ENCODE results near the gene ZBTB8OS. TPM values are rescaled to one million over a fixed set of nuclear protein-coding genes. Genes with fewer than 3 reads are reported as not detected.
"Not testable (repeated sequence)": the region's sequence is repeated elsewhere in the genome, so short reads cannot be mapped to it uniquely, and the experiment has no call there.

The ZBTB8OS gene
- total RNA-seq, 2 donors from 2014 or later: 23.9 to 34.4 TPM

DNA sequence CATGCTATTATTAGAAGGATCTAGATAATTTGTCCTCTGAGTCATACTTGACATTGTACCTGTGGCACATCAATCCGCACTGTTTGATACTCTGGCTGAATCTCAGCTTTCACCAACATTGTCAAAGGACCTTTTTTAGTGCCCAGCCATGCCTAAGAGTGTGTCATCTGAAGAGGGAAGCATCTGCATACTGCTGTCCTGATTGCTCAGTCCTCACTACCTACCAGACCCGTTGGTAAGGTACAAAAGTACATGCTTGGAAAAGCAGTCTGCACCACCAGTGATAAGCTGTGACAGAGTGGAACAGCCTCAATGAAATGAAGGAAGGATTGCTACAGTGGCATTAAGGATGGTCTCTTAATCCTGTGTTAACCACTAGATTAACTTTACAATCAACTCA lies 35.1 kb upstream of the ZBTB8OS start:
- Histone ChIP-seq H3K4me3 (no peak overlapping the region), H3K4me1 (peaks cover 0 to 38% of the 10 kb centered on the region in 2 donors), H3K27ac (peak overlapping the region in 1 of 2 donors; percentile 42), H3K36me3 (peaks cover 28% of the 10 kb centered on the region), H3K27me3 (no peaks in the 10 kb centered on the region), H3K9me3 (no peaks in the 10 kb centered on the region)
- DNase-seq (ENCODE audit: low spot score): no peak
- TF ChIP-seq, protein P1, sequence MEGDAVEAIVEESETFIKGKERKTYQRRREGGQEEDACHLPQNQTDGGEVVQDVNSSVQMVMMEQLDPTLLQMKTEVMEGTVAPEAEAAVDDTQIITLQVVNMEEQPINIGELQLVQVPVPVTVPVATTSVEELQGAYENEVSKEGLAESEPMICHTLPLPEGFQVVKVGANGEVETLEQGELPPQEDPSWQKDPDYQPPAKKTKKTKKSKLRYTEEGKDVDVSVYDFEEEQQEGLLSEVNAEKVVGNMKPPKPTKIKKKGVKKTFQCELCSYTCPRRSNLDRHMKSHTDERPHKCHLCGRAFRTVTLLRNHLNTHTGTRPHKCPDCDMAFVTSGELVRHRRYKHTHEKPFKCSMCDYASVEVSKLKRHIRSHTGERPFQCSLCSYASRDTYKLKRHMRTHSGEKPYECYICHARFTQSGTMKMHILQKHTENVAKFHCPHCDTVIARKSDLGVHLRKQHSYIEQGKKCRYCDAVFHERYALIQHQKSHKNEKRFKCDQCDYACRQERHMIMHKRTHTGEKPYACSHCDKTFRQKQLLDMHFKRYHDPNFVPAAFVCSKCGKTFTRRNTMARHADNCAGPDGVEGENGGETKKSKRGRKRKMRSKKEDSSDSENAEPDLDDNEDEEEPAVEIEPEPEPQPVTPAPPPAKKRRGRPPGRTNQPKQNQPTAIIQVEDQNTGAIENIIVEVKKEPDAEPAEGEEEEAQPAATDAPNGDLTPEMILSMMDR (IDR thresholded peaks at IDR 0.05): no peak

DNA sequence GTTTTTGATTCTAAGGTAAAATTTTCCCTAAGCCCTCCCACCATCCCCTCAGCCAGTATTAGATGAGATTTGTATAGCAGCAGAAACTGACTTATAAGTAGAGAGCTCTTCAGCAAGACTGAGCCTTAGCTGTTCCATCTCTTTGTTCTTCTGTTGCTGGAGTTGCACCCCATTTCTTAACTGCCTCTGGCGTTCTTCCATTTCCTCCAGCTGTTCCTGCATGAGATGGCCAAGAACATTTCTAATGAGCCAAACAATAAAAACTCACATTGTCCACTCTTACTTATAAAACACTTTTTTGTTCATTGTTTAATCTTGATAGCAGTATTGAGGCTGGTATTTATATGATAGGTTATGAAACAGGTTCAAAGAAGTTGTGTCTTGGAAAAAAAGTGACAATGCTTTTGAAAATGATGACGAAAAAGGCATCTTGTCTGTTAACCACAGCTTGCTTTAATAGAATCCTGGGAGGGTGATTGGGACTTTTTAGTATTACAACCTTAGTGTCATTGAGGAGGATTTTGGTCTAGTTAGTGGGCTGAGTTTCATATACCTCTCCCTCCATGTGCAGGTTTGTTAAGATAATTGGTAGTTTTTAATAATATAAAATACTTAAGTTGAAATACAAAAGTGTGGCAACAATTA lies 33.9 kb upstream of the ZBTB8OS start:
- Histone ChIP-seq H3K9me3 (no peaks in the 10 kb centered on the region), H3K4me1 (peaks cover 0 to 38% of the 10 kb centered on the region in 2 donors), H3K4me3 (no peak overlapping the region), H3K27ac (peak overlapping the region; percentile 38 to 42), H3K27me3 (no peaks in the 10 kb centered on the region), H3K36me3 (peaks cover 38% of the 10 kb centered on the region)
- DNase-seq (ENCODE audit: low spot score): no peak
- TF ChIP-seq, protein P1 (IDR thresholded peaks at IDR 0.05): no peak

DNA sequence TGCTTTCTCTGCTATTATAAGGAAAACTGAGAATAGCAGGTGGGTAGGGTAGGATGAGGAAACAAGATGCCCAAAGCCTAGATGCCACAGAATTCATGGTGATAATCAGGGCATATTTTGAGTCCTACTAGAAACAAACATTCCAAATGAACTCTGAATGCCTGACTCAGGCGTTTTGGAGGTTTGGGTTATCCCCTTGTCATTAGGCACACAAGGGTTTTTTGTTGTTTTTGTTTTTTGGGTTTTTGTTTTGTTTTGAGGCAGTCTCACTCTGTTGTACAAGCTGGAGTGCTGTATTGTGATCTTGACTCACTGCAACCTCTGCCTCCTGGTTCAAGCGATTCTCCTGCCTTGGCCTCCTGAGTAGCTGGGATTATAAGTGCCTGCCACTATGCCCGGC lies 33.0 kb upstream of the ZBTB8OS start:
- Histone ChIP-seq H3K4me1 (peaks cover 0 to 38% of the 10 kb centered on the region in 2 donors), H3K27me3 (no peaks in the 10 kb centered on the region), H3K9me3 (no peaks in the 10 kb centered on the region), H3K4me3 (no peak overlapping the region), H3K36me3 (peaks cover 44% of the 10 kb centered on the region), H3K27ac (peak overlapping the region; percentile 33 to 38)
- DNase-seq (ENCODE audit: low spot score): no peak
- TF ChIP-seq, protein P1 (IDR thresholded peaks at IDR 0.05): no peak

DNA sequence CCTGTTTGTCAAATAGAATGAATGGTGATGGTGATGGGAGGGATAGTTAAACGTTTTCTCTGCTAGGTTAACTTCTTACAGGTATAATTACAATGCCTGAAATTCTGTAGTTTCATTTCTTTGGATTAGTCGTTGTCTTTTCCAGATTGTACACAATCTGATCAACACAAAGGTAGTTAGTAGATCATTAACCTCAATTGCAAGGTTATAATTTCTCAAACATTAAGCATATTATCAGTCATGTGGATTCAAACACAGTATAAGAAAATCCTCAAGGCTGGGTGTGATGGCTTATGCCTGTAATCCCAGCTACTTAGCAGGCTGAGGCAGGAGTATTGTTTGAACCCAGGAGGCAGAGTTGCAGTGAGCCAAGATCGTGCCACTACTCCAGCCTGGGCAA lies 31.6 kb upstream of the ZBTB8OS start:
- H3K27ac ChIP-seq: no peak overlapping the region

DNA sequence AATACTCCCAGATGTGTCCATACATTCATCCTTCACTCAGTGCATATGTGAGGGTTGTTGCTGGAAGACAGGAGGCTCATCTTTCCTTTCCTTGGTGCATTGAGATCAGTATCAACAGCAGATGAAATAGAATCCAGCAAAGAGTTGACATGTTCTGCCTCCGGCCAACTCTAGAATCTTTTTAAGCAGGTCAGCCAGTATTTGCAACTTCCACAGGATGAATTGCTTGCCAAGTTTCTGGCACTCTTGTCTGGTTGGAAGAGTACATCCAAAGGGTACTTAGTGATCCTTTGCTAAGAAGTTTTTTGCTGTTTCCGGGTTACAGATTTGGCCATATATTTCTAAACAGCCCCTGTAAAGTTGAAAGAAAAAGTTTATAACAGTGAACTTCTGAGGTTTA lies 31.2 kb upstream of the ZBTB8OS start:
- no peak overlapping the region for H3K27ac ChIP-seq
- H3K27me3 ChIP-seq: no peaks in the 10 kb centered on the region
- peaks cover 52% of the 10 kb centered on the region for H3K36me3 ChIP-seq
- H3K9me3 ChIP-seq: no peaks in the 10 kb centered on the region
- TF ChIP-seq, protein P1 (IDR thresholded peaks at IDR 0.05): no peak
- DNase-seq (ENCODE audit: low spot score): no peak
- H3K4me3 ChIP-seq: no peak overlapping the region
- H3K4me1 ChIP-seq: peaks cover 0 to 38% of the 10 kb centered on the region in 2 donors

More for the DNA sequence above, 31.6 kb upstream of the ZBTB8OS start:
- Histone ChIP-seq H3K27me3 (no peaks in the 10 kb centered on the region), H3K4me1 (peaks cover 0 to 38% of the 10 kb centered on the region in 2 donors), H3K36me3 (peaks cover 52% of the 10 kb centered on the region), H3K9me3 (no peaks in the 10 kb centered on the region), H3K4me3 (no peak overlapping the region)
- DNase-seq (ENCODE audit: low spot score): no peak
- TF ChIP-seq, protein P1 (IDR thresholded peaks at IDR 0.05): no peak

DNA sequence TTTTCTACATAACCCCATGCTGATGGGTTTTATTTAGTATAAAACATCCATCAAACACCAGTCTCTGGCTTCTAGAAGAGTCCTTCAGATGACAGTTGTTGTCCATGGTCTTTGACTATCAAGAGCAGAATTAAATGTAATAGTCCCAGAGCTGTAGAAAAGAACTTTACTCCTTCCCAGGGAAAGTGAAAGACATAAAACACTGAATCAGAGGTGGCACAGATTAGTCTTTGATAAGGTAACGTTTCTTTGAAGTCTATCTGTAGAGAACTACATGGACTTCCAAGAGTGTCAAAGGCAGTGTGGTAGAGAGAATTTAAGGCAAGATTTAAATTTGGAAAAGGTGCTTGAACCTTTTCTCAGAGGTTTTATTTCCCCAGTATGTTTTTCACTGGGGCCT lies 30.3 kb upstream of the ZBTB8OS start:
- no peak overlapping the region for H3K4me3 ChIP-seq
- H3K9me3 ChIP-seq: no peaks in the 10 kb centered on the region
- TF ChIP-seq, protein P1 (IDR thresholded peaks at IDR 0.05): no peak
- peaks cover 0 to 38% of the 10 kb centered on the region in 2 donors for H3K4me1 ChIP-seq
- H3K27me3 ChIP-seq: no peaks in the 10 kb centered on the region
- H3K27ac ChIP-seq: no peak overlapping the region
- peaks cover 58% of the 10 kb centered on the region for H3K36me3 ChIP-seq
- no peak for DNase-seq (ENCODE audit: low spot score)

DNA sequence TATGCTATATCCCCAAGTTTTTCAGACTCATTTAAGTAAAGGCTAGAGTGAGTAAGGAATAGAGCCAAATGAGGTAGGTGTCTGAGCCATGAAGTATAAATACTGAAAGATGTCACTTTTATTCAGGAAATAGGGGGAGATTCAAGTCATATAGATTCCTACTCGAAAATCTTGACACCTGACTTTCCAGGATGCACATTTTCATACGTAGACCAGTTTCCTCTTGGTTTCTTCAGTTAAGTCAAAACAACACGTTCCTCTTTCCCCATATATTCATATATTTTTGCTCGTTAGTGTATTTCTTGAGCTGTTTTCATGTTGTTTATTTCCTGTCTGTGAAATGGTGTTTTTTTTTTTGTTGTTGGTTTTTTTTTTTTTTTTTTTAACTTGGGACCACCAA lies 29.6 kb upstream of the ZBTB8OS start:
- H3K27me3 ChIP-seq; H3K4me3 ChIP-seq; H3K9me3 ChIP-seq; H3K27ac ChIP-seq; DNase-seq (ENCODE audit: low spot score): not testable (repeated sequence)
- H3K36me3 ChIP-seq: peaks cover 60% of the 10 kb centered on the region
- peaks cover 0 to 32% of the 10 kb centered on the region in 2 donors for H3K4me1 ChIP-seq
